LNCaP clone FGC (cell line): ENCODE data around the gene MAST3.

ENCODE experiments used
- DNase-seq: peaks from one replicate; pipeline ENCODE4 v3.0.0-alpha.2; 2011; ENCODE audit warnings: low read depth
- H3K4me3 ChIP-seq: 2 replicates; pipeline ENCODE4 v1.5.1; 2011; ENCODE audit warnings: mild to moderate bottlenecking, low read depth, low read length, control low read depth
- CTCF ChIP-seq: IDR thresholded peaks from 2 replicates; pipeline ENCODE4 v1.5.1; 2012; ENCODE audit warnings: mild to moderate bottlenecking; ENCODE audit not compliant: control insufficient read depth, insufficient read depth; ENCODE audit errors: extremely low read depth

The MAST3 gene

GRCh38 chr19:18096258-18096657 is 1.3 kb upstream of the MAST3 start:
- no peak overlapping the region for H3K4me3 ChIP-seq
- no peak for TF ChIP-seq CTCF
- no peak for DNase-seq

GRCh38 chr19:18097993-18098890 is 664 bp downstream of the MAST3 start:
- DNase-seq = no peak

GRCh38 chr19:18098891-18099622 is 1.5 kb downstream of the MAST3 start:
- no peak for TF ChIP-seq CTCF
- DNase-seq = no peak
- no peak overlapping the region for H3K4me3 ChIP-seq

More at GRCh38 chr19:18097993-18098890, 664 bp downstream of the MAST3 start:
- TF ChIP-seq CTCF = no peak
- peak overlapping the region; percentile 77 for H3K4me3 ChIP-seq

GRCh38 chr19:18099623-18099995 is 2.0 kb downstream of the MAST3 start:
- H3K4me3 ChIP-seq = no peak overlapping the region
- TF ChIP-seq CTCF = no peak
- no peak for DNase-seq

- DNase-seq = no peak
- no peak overlapping the region for H3K4me3 ChIP-seq
- TF ChIP-seq CTCF = no peak
Observed at GRCh38 chr19:18100710-18101109, 3.1 kb downstream of the MAST3 start.

GRCh38 chr19:18101268-18101667 is 3.7 kb downstream of the MAST3 start:
- no peak for TF ChIP-seq CTCF
- H3K4me3 ChIP-seq = no peak overlapping the region
- DNase-seq = no peak
